Measurements from ENCODE around the gene PRKD2.

PRKD2 gene

GRCh38 chr19:46741447-46741846 lies 24.5 kb upstream of the PRKD2 start:
- no peak for DNase-seq

GRCh38 chr19:46739290-46739771 lies 22.4 kb upstream of the PRKD2 start:
- DNase-seq = no peak

- DNase-seq = no peak
Observed at GRCh38 chr19:46737761-46738171, 20.9 kb upstream of the PRKD2 start.

GRCh38 chr19:46737298-46737654 lies 20.4 kb upstream of the PRKD2 start:
- DNase-seq = no peak

- no peak for DNase-seq
Observed at GRCh38 chr19:46736531-46737297, 19.8 kb upstream of the PRKD2 start.

GRCh38 chr19:46733690-46734292 lies 16.9 kb upstream of the PRKD2 start:
- DNase-seq = no peak

GRCh38 chr19:46732966-46733689 lies 16.2 kb upstream of the PRKD2 start:
- no peak for DNase-seq

GRCh38 chr19:46732172-46732938 lies 15.4 kb upstream of the PRKD2 start:
- no peak for DNase-seq

- no peak for DNase-seq
Observed at GRCh38 chr19:46731584-46731983, 14.7 kb upstream of the PRKD2 start.

- no peak for DNase-seq
Observed at GRCh38 chr19:46731007-46731501, 14.1 kb upstream of the PRKD2 start.

GRCh38 chr19:46730595-46730994 lies 13.7 kb upstream of the PRKD2 start:
- no peak for DNase-seq

- DNase-seq = no peak
Observed at GRCh38 chr19:46730187-46730586, 13.3 kb upstream of the PRKD2 start.

GRCh38 chr19:46729696-46730095 lies 12.8 kb upstream of the PRKD2 start:
- DNase-seq = no peak

- peak; percentile 17 to 65 for DNase-seq
Observed at GRCh38 chr19:46728693-46729339, 11.9 kb upstream of the PRKD2 start.

- DNase-seq = no peak
Observed at GRCh38 chr19:46728208-46728607, 11.3 kb upstream of the PRKD2 start.

GRCh38 chr19:46727757-46728156 lies 10.8 kb upstream of the PRKD2 start:
- DNase-seq = no peak

GRCh38 chr19:46726971-46727501 lies 10.1 kb upstream of the PRKD2 start:
- no peak for DNase-seq

- no peak for DNase-seq
Observed at GRCh38 chr19:46726551-46726950, 9.6 kb upstream of the PRKD2 start.

- DNase-seq = no peak
Observed at GRCh38 chr19:46725859-46726393, 9.0 kb upstream of the PRKD2 start.

- no peak for DNase-seq
Observed at GRCh38 chr19:46725036-46725820, 8.3 kb upstream of the PRKD2 start.

- no peak for DNase-seq
Observed at GRCh38 chr19:46724468-46724867, 7.6 kb upstream of the PRKD2 start.

Data from NCI-H1930 (cell line).